Measurements from ENCODE around the gene GPR34. TPM values are rescaled to one million over a fixed set of nuclear protein-coding genes. Genes with fewer than 3 reads are reported as not detected.

Gene GPR34
- total RNA-seq, 1 donor from 2014 or later: not detected

GRCh38 chrX:41703574-41704029 is 14.8 kb downstream of the GPR34 start:
- no peaks in the 10 kb centered on the region for H3K27me3 ChIP-seq (ENCODE audit: control insufficient read depth, insufficient read depth, low read length)
- no peaks in the 10 kb centered on the region for H3K36me3 ChIP-seq (ENCODE audit: control insufficient read depth, insufficient read depth, low read length)
- no peak overlapping the region for H3K4me3 ChIP-seq (ENCODE audit: low read depth, low read length)
- no peak for TF ChIP-seq CTCF (IDR thresholded peaks at IDR 0.05; ENCODE audit: insufficient read depth, low read length, poor library complexity, severe bottlenecking)
- no peak for DNase-seq (ENCODE audit: low read depth)

GRCh38 chrX:41705042-41705441 is 16.3 kb downstream of the GPR34 start:
- no peak overlapping the region for H3K4me3 ChIP-seq (ENCODE audit: low read depth, low read length)
- TF ChIP-seq CTCF (IDR thresholded peaks at IDR 0.05; ENCODE audit: insufficient read depth, low read length, poor library complexity, severe bottlenecking): no peak
- H3K27me3 ChIP-seq (ENCODE audit: control insufficient read depth, insufficient read depth, low read length): no peaks in the 10 kb centered on the region
- H3K36me3 ChIP-seq (ENCODE audit: control insufficient read depth, insufficient read depth, low read length): no peaks in the 10 kb centered on the region
- DNase-seq (ENCODE audit: low read depth): no peak

- DNase-seq (ENCODE audit: low read depth): no peak
- no peak for TF ChIP-seq CTCF (IDR thresholded peaks at IDR 0.05; ENCODE audit: insufficient read depth, low read length, poor library complexity, severe bottlenecking)
- Histone ChIP-seq H3K27me3 (ENCODE audit: control insufficient read depth, insufficient read depth, low read length) (no peaks in the 10 kb centered on the region), H3K36me3 (ENCODE audit: control insufficient read depth, insufficient read depth, low read length) (no peaks in the 10 kb centered on the region), H3K4me3 (ENCODE audit: low read depth, low read length) (no peak overlapping the region)
Observed at GRCh38 chrX:41705680-41706374, 17.1 kb downstream of the GPR34 start.

- TF ChIP-seq CTCF (IDR thresholded peaks at IDR 0.05; ENCODE audit: insufficient read depth, low read length, poor library complexity, severe bottlenecking): no peak
- no peaks in the 10 kb centered on the region for H3K27me3 ChIP-seq (ENCODE audit: control insufficient read depth, insufficient read depth, low read length)
- no peaks in the 10 kb centered on the region for H3K36me3 ChIP-seq (ENCODE audit: control insufficient read depth, insufficient read depth, low read length)
- H3K4me3 ChIP-seq (ENCODE audit: low read depth, low read length): no peak overlapping the region
- DNase-seq (ENCODE audit: low read depth): no peak
Observed at GRCh38 chrX:41707218-41707617, 18.4 kb downstream of the GPR34 start.

GRCh38 chrX:41708486-41708885 is 19.7 kb downstream of the GPR34 start:
- H3K36me3 ChIP-seq (ENCODE audit: control insufficient read depth, insufficient read depth, low read length): no peaks in the 10 kb centered on the region
- H3K27me3 ChIP-seq (ENCODE audit: control insufficient read depth, insufficient read depth, low read length): no peaks in the 10 kb centered on the region
- no peak for TF ChIP-seq CTCF (IDR thresholded peaks at IDR 0.05; ENCODE audit: insufficient read depth, low read length, poor library complexity, severe bottlenecking)
- no peak overlapping the region for H3K4me3 ChIP-seq (ENCODE audit: low read depth, low read length)
- no peak for DNase-seq (ENCODE audit: low read depth)
